Right lobe of liver (tissue), 6 donors: ENCODE data around the gene AK5. TPM values are rescaled to one million over a fixed set of nuclear protein-coding genes. Genes with fewer than 3 reads are reported as not detected.
"Not testable (repeated sequence)": the region's sequence is repeated elsewhere in the genome, so short reads cannot be mapped to it uniquely, and the experiment has no call there.

Experiments used
- ATAC-seq, 4 donors: fragments of 200-7000 bp; cut with Tn5 transposase; one replicate each; pipeline ENCODE4 v1.9.1; 2020; ENCODE audit warnings: mild to moderate bottlenecking in 4 of 4, moderate library complexity in 4 of 4
- DNase-seq, 3 donors: peaks; one replicate each; pipeline ENCODE4 v3.0.0-alpha.2; 2020
- H3K27ac ChIP-seq, 3 donors: fragments of 200-600 bp; one replicate each; pipeline ENCODE4 v1.8.0; 2022
- H3K27me3 ChIP-seq, 2 donors: fragments of 200-600 bp; one replicate each; pipeline ENCODE4 v1.8.0; 2022
- H3K36me3 ChIP-seq, 4 donors: fragments of 200-600 bp; sonication (generic) in 1 of 4; one replicate each; pipeline versions ENCODE4 v1.5.1 to v1.8.0; 2017 to 2022; ENCODE audit warnings: control low read depth in 1 of 4
- H3K4me1 ChIP-seq, 4 donors: fragments of 200-600 bp; sonication (generic) in 1 of 4; one replicate each; pipeline versions ENCODE4 v1.5.1 to v1.8.0; 2017 to 2022; ENCODE audit warnings: control low read depth in 1 of 4
- H3K4me3 ChIP-seq, 3 donors: fragments of 200-600 bp; one replicate each; pipeline ENCODE4 v1.8.0; 2022
- H3K9me3 ChIP-seq, 4 donors: fragments of 200-600 bp; sonication (generic) in 1 of 4; one replicate each; pipeline versions ENCODE4 v1.5.1 to v1.8.0; 2017 to 2022; ENCODE audit warnings: control low read depth in 1 of 4
- POLR2A ChIP-seq: fragments of 450-650 bp; IDR thresholded peaks from one replicate; pipeline ENCODE4 v1.6.1; 2017; ENCODE audit warnings: antibody characterized with exemption, mild to moderate bottlenecking
- whole genome bisulfite sequencing: methylation state at CpG from one replicate; pipeline ENCODE4 v1.1.6; 2018; ENCODE audit warnings: low coverage, low lambda C conversion rate; ENCODE audit not compliant: insufficient coverage; ENCODE audit errors: missing lambda C conversion rate; 5-methylcytosine and 5-hydroxymethylcytosine counted together
- intact Hi-C, 2 donors: fragments of 100-400 bp; cut with DNase I; formaldehyde crosslinking; loops; one replicate each; pipeline versions ENCODE4 v1.11.2 to v1.14.1; 2022
- total RNA-seq, 6 experiments: library from RNA; depleted of rRNA in 2 of 6; stranded (reverse); fragments of >200 nt in 2 of 6; fragmentation: NEBNext Ultra II Directional in 3 of 6; extraction: Animal tissue kit (Norgen Biotek cat#: 25700) in 3 of 6; gene quantifications; one replicate each; pipeline versions ENCODE4 v1.1.0 to v1.2.4, GENCODE V29; 2016 to 2023
- TF ChIP-seq, protein P1 (sequence below), 4 donors: fragments of 200-600 bp in 3 of 4; fragments of 450-650 bp in 1 of 4; IDR thresholded peaks; one replicate each; pipeline versions ENCODE4 v1.5.1 to v1.8.0; 2016 to 2022; ENCODE audit warnings: antibody characterized with exemption in 4 of 4, mild to moderate bottlenecking in 2 of 4
- donor health status: DM: no; HTN: yes; CAD: no.
- donor health status: DM: no; HTN: no; CAD: no.
- donor health status: DM: no; HTN: no; CAD: no.
- donor health status: DM: no; HTN: yes; CAD: no.
- donor health status: DM: no; HTN: yes; CAD: no.

Gene AK5
- total RNA-seq, 6 experiments from 2014 or later: 0.47 to 0.53 TPM; not detected in 4

DNA sequence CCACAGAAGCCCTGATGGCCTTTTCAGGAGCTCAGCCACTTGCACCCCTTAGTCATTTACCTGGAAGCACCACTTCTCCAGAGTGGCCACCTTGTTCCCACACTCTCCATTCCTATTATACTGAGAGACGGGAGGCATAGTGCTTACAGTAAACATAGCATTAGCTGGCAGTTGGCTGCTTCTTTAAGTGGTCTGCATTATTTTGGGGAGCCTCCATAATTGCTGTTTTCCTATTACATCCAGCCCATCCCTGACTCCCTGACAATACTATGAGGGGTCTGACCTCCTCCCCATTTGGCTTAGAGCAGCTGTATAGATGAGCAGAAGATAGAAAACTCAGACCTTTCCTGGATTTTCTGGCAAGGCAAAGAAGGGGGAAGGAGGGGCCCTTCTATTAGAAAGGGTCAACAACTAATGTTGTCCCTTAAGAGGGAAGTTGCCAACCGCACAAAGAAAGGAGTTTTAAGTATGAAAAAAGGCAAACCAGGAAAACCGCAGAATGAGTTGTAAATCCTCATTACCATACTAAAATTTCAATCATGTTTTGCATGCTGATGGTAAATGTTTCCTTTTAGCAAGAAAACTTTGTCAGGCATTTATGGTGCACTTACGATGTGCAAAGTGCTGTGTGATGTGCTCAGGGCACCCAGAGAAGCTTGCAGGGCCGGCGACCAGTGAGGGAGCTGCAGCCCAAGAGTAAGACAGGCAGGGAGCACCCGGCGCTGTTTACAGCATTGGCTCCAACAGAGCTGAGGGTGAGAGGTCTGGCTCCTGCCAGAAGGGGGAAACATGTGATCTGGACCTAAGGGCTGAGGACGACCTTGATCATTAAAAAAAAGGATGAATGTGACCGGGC, 233.3 kb downstream of the AK5 start:
- peak in 3 of 4 donors; percentile 18 to 62 (median 40) for ATAC-seq
- intact Hi-C loops: no loop called here

DNA sequence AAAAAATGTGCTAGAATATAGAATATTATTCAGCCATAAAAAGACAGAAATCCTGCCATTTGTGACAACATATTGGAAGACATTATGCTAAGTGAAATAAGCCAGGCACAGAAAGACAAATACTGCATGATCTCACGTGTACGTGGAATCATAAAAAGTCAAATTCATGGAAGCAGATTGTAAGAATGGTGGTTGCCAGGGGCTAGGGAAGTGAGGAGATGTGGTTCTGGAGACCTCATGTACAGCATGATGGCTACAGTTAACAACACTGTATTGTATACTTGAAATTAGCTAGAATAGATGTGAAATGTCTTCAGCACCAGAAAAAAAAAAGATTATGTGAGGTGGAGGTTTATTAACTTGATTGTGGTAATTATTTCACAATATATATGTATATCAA, 234.3 kb downstream of the AK5 start:
- Histone ChIP-seq H3K36me3 (no peaks in the 10 kb centered on the region), H3K4me3 (no peak overlapping the region), H3K27me3 (no peaks in the 10 kb centered on the region), H3K9me3 (no peaks in the 10 kb centered on the region), H3K4me1 (no peaks in the 10 kb centered on the region), H3K27ac (no peak overlapping the region)
- no peak for TF ChIP-seq POLR2A
- TF ChIP-seq, protein P1, sequence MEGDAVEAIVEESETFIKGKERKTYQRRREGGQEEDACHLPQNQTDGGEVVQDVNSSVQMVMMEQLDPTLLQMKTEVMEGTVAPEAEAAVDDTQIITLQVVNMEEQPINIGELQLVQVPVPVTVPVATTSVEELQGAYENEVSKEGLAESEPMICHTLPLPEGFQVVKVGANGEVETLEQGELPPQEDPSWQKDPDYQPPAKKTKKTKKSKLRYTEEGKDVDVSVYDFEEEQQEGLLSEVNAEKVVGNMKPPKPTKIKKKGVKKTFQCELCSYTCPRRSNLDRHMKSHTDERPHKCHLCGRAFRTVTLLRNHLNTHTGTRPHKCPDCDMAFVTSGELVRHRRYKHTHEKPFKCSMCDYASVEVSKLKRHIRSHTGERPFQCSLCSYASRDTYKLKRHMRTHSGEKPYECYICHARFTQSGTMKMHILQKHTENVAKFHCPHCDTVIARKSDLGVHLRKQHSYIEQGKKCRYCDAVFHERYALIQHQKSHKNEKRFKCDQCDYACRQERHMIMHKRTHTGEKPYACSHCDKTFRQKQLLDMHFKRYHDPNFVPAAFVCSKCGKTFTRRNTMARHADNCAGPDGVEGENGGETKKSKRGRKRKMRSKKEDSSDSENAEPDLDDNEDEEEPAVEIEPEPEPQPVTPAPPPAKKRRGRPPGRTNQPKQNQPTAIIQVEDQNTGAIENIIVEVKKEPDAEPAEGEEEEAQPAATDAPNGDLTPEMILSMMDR (IDR thresholded peaks at IDR 0.05): no peak
- ATAC-seq (no peak), DNase-seq (no peak)
- 71% methylated on average over 2 of the region's 2 CpGs for WGBS
- intact Hi-C loops: no loop called here

More for the DNA sequence above, 233.3 kb downstream of the AK5 start:
- H3K4me3 ChIP-seq: no peak overlapping the region
- TF ChIP-seq, protein P1 (IDR thresholded peaks at IDR 0.05): no peak
- TF ChIP-seq POLR2A: no peak
- no peaks in the 10 kb centered on the region for H3K4me1 ChIP-seq
- no peaks in the 10 kb centered on the region for H3K27me3 ChIP-seq
- WGBS: 20% methylated on average over 8 of the region's 10 CpGs
- H3K36me3 ChIP-seq: no peaks in the 10 kb centered on the region
- no peak for DNase-seq
- H3K9me3 ChIP-seq: no peaks in the 10 kb centered on the region
- no peak overlapping the region for H3K27ac ChIP-seq

DNA sequence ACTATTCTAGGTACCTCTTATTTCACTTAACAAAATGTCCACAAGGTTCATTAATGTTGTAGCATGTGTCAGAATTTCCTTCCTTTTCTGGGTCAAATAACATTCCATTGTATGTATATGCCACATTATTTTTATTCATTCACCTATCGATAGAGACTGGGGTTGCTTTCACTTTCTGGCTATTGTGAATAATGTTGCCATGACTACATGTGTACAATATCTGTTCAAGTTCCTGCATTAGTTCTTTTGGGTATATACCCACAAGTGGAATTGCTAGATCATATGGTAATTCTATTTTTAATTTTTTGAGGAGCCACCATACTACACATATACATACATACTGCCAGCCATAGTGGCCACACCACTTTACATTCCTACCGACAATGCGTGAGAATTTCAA, 242.2 kb downstream of the AK5 start:
- TF ChIP-seq, protein P1 (IDR thresholded peaks at IDR 0.05): no peak
- ATAC-seq: no peak
- no peak for DNase-seq
- Histone ChIP-seq H3K27me3 (no peaks in the 10 kb centered on the region), H3K9me3 (no peaks in the 10 kb centered on the region), H3K27ac (no peak overlapping the region), H3K4me1 (no peaks in the 10 kb centered on the region), H3K4me3 (no peak overlapping the region), H3K36me3 (no peaks in the 10 kb centered on the region)
- intact Hi-C loops: no loop called here
- WGBS: 84% methylated on average over 3 of the region's 3 CpGs

DNA sequence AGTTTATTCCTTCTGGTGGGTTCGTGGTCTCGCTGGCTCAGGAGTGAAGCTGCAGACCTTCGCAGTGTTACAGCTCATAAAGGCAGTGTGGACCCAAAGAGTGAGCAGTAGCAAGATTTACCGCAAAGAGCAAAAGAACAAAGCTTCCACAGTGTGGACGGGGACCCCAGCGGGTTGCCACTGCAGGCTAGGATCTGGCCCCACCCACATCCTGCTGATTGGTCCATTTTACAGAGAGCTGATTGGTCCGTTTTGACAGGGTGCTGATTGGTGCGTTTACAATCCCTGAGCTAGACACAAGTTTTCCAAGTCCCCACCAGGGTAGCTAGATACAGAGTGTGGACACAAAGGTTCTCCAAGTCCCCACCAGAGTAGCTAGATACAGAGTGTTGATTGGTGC, 249.3 kb downstream of the AK5 start:
- WGBS: 95% methylated on average over 8 of the region's 8 CpGs
- H3K4me1 ChIP-seq, H3K36me3 ChIP-seq, intact Hi-C loops, DNase-seq, H3K27me3 ChIP-seq, H3K4me3 ChIP-seq, H3K27ac ChIP-seq, ATAC-seq, H3K9me3 ChIP-seq: not testable (repeated sequence)

DNA sequence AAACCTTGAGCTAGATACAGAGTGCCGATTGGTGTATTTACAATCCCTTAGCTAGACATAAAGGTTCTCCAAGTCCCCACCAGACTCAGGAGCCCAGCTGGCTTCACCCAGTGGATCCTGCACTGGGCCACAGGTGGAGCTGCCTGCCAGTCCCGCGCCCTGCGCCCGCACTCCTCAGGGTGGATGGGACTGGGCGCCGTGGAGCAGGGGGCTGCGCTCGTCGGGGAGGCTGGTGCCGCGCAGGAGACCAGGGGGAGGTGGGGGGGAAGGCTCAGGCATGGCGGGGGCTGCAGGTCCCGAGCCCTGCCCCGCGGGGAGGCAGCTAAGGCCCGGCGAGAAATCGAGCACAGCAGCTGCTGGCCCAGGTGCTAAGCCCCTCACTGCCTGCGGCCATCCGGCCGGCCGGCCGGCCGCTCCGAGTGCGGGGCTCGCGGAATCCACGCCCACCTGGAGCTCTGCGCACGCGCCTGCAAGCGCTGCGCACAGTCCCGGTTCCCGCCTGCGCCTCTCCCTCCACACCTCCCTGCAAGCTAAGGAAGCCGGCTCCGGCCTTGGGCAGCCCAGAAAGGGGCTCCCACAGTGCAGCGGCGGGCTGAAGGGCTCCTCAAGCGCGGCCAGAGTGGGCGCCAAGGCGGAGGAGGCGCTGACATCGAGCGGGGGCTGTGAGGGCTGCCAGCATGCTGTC, 249.9 kb downstream of the AK5 start:
- DNase-seq, H3K9me3 ChIP-seq, H3K36me3 ChIP-seq, H3K27ac ChIP-seq, H3K4me1 ChIP-seq, H3K4me3 ChIP-seq, intact Hi-C loops, H3K27me3 ChIP-seq: not testable (repeated sequence)
- 98% methylated on average over 15 of the region's 49 CpGs for WGBS
- peak in 1 of 4 donors; percentile 36 for ATAC-seq
